Measurements from ENCODE around the gene PDCL3.

PDCL3 gene

DNA sequence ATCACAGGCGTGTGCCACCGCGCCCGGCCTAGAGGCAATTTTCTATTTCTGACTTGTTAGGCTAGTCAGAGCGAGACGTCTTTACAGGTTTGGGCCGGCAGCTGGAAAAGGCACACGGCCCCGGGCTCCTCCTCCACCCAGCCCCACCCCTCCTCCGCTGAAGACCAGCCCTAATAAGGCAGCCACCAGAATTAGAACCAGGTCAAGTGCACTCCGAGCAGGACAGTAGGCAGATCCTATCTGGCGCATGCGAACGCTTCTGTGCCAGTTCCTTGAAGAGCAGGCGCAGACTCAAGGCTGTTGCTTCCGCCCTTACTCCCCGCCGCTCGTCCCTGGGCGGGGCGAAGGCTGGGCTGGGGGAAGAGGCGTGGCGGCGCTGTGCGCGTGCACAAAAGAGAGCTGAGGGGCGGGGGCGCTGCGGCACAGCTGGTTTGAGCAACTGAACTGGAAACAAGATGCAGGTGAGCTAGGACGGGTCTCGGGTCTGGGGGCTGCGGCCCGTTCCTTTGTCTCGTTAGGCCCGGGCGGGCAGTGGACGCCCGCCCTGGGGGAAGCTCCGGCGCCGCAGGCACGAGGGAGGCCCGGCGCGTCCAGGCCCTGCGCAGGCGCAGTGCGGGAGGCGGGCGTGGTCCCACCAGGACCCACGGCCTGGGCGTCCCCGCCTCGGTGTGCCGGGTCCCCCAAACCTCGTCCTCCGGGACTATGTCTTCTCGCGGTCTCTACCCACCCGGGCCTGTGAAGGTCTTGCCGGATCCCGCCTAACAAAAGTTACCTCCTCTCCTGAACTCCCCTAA is at the start of gene PDCL3:
Gene PDCL3, plus strand, starts transcription at position 381 of the 794 bp plus-strand sequence. Its CDS starts 75 bp downstream, at position 456.
- peak; percentile 95 for DNase-seq (ENCODE audit: low read depth)

GRCh38 chr2:100513650-100514049 is 49.1 kb upstream of the PDCL3 start:
- DNase-seq (ENCODE audit: low read depth): no peak

GRCh38 chr2:100517556-100517955 is 45.2 kb upstream of the PDCL3 start:
- no peak for DNase-seq (ENCODE audit: low read depth)

GRCh38 chr2:100518801-100519200 is 44.0 kb upstream of the PDCL3 start:
- DNase-seq (ENCODE audit: low read depth): no peak

DNA sequence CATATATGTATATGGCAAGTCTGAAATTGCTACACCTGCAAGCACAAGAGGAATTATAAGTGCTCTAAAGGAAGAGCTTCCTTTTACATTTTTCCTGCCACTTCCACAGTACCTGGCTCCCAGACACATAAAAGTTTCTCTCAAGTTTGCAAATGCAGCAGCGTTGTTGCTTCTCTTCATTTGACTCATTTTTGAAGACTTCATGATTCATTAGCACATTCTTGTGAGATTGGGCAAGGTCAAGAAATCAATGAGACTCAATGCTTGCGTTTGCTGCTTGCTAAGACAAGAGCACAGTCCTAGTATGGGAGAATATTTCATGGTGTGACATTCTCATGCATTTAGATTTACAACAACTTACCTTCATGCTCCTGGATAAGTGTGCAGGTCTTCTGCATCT is 42.6 kb upstream of the PDCL3 start:
- DNase-seq (ENCODE audit: low read depth): no peak

- no peak for DNase-seq (ENCODE audit: low read depth)
Observed at GRCh38 chr2:100522430-100522829, 40.4 kb upstream of the PDCL3 start.

GRCh38 chr2:100524331-100524730 is 38.5 kb upstream of the PDCL3 start:
- DNase-seq (ENCODE audit: low read depth): no peak

GRCh38 chr2:100526868-100527267 is 35.9 kb upstream of the PDCL3 start:
- DNase-seq (ENCODE audit: low read depth): no peak

- DNase-seq (ENCODE audit: low read depth): no peak
Observed at GRCh38 chr2:100527440-100528015, 35.3 kb upstream of the PDCL3 start.

- DNase-seq (ENCODE audit: low read depth): no peak
Observed at GRCh38 chr2:100529176-100529575, 33.6 kb upstream of the PDCL3 start.

DNA sequence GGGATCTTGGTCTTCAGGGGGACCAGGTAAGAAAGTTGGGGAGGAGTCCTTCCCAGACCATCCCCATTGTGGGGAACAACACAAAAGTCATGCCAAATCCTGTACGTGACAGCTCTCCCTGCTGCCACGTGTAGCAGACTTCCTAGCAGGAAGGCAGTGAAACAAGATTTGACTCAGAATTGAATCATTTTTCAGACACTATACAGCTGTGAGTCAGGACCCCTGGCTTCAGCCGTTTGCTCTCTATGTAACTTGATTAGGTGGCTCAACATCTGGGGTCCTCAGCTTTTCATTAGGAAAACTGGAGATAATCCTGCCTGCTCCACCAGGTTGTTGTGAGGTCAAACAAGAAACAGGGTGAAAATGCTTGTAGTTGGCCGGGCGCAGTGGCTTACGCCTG is 32.9 kb upstream of the PDCL3 start:
- DNase-seq (ENCODE audit: low read depth): no peak

DNA sequence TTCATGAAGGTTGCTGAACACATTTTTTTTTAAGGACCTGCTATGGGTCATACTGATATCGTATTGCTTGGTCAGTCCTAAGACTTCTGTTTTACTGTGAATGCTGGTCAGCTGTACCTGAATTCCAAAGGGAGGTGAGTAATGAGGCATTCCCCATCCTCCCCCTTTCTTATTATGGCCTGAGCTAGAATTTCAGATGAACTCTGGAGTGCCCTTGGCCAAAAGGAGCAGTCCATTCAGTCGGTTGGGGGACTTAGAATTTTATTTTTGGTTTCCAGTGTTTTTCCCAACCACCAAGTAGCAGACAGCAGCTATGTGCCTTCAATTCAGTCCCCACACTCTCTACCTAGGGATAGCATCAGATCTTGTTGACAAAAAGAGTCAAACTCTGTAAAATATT is 26.9 kb upstream of the PDCL3 start:
- DNase-seq (ENCODE audit: low read depth): no peak

DNA sequence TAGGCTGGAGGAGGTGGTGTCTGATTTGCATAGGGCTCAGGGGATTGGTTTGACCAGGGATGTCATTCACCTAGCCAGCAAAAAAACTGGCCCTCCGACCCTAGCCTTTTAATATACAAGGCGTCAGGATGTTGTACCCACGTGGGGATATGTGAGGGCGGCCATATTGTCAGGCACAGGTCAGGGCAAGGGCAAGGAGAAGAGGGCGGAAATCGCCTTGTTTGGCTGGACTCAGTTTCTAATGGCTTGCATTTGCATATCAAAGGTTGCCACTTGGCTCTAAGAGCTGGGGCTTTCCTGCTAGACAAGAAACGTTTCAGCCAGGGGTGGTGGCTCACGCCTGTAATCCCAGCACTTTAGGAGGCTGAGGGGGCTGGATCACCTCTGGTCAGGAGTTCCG is 24.9 kb upstream of the PDCL3 start:
- no peak for DNase-seq (ENCODE audit: low read depth)

DNA sequence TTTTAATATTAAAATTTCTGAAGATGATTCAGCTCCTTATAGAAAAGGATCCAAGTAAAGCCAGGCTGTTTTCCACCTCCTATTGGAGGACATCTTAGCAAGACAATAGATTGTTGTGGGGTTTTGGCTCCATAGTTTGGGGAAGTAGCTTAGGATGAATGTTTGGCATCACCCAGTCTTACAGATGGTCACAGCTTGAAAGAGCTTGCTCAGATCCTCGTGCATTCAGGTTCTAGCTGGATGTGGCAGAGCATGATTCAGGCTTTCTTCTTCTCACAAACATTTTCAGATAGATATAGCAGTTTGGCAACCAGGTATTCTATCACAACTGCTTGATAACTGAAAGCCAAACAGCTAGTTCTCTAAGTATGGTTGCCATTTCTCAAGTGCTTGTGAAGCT is 23.6 kb upstream of the PDCL3 start:
- no peak for DNase-seq (ENCODE audit: low read depth)

- no peak for DNase-seq (ENCODE audit: low read depth)
Observed at GRCh38 chr2:100541404-100541803, 21.4 kb upstream of the PDCL3 start.

GRCh38 chr2:100542418-100542817 is 20.4 kb upstream of the PDCL3 start:
- DNase-seq (ENCODE audit: low read depth): no peak

- no peak for DNase-seq (ENCODE audit: low read depth)
Observed at GRCh38 chr2:100544911-100545596, 17.7 kb upstream of the PDCL3 start.

- DNase-seq (ENCODE audit: low read depth): no peak
Observed at GRCh38 chr2:100546469-100546868, 16.3 kb upstream of the PDCL3 start.

DNA sequence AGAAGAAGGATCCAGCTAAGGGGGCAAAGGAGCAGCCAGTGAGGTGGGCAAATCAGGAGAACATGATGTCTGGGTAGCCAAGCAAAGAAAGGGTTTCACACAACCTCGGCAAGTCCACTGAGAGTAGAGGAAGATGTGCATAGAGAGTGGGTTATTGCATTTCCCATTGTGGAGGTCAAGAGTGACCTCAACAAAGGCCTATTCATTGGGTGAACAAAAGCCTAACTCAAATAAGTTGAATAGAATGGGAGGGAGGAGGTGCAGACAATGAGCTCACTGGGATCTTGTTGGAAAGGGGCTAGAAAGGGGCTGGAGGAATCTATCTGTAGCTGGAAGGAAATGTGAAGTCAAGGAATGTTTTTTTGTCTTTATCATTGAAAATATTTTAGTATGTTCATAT is 14.0 kb upstream of the PDCL3 start:
- no peak for DNase-seq (ENCODE audit: low read depth)

DNA sequence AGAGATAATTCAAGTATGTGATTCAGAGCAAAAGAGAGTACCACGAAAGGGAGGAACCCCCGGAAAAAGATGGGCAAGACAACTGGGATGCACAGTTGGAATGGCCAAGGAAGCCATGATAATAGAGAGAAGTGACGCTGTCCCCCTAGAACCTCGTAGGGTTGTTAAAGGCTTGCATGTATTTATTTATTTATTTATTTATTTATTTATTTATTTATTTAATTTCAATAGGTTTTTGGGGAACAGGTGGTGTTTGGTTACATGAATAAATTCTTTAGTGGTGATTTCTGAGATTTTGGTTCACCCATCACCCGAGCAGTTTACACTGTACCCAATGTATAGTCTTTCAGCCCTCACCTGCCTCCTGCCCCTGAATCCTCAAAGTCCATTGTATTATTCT is 11.5 kb upstream of the PDCL3 start:
- DNase-seq (ENCODE audit: low read depth): no peak

- no peak for DNase-seq (ENCODE audit: low read depth)
Observed at GRCh38 chr2:100554798-100555407, 7.9 kb upstream of the PDCL3 start.

- DNase-seq (ENCODE audit: low read depth): no peak
Observed at GRCh38 chr2:100556746-100557145, 6.0 kb upstream of the PDCL3 start.

Measured in HS-27A (cell line).